ENCODE results near the gene ST6GALNAC6. TPM values are rescaled to one million over a fixed set of nuclear protein-coding genes. Genes with fewer than 3 reads are reported as not detected.
"Not testable (repeated sequence)": the region's sequence is repeated elsewhere in the genome, so short reads cannot be mapped to it uniquely, and the experiment has no call there.

The ST6GALNAC6 gene
- polyA plus RNA-seq, 5 donors, result 37.8 to 62.9 (median 47.2) TPM

DNA sequence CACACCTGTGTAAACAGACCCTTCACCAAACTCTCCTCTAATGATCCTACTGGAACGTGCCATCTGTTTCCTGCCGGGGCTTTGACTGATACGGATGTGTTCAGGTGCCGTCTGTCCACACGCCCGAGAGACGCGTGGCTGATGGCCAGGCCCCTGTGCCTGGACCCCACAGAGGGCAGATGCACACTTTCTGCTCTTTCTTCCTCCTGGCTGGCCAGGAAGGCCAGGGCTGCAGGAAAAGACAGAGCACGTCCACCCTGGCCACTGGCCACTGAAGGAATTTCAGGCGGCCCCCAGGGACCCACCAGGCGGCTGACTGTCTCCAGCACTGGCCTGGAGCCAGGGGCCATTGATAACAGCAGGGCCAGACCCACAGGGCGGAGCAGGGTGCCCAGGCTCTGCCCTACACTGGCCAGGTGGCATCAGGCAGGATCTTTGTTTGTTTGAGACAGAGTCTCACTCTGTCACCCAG lies 41.3 kb downstream of the ST6GALNAC6 start:
- no peak for DNase-seq

DNA sequence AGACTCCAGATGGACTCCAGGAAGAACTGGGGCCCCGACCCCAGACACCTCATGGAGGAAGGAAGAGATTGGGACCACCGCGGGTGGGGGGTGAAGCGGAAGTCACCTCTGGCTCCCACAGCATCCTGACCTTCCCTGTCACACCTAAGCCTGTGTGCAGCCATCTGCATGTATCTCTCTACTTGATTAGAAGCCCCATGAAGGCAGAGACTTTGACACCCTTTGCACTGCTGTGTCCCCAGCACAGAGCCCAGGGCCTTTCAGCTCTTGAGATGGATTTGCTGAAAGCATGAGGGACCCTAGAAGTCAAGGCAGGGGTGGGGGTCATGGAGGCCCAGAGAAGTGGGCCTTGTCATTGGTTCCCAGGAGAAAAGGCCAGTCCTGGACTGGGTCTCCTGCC lies 42.1 kb downstream of the ST6GALNAC6 start:
- no peak for DNase-seq

DNA sequence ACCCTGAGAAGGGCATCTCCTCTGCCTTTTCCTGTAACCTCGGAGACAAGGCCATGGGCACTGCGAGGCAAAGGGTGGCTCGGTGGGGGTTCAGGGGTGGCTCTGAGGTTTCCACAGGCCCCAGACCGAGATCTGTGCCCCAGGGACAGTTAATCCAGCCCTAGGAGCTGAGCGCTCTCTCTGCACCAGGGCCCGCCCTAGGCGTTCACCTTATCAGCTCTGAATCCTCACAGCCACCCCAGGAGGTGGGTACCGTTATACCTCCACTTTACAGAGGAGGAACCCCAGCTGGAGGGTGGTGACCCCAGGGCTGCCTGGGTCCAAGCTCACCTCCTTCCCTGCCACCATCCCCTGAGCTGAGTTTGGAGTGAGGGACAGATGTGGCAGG lies 42.7 kb downstream of the ST6GALNAC6 start:
- DNase-seq, result no peak

- no peak for DNase-seq
Measured at GRCh38 chr9:127856094-127856728, 43.2 kb downstream of the ST6GALNAC6 start.

- DNase-seq, result no peak
Measured at GRCh38 chr9:127855522-127855921, 43.9 kb downstream of the ST6GALNAC6 start.

DNA sequence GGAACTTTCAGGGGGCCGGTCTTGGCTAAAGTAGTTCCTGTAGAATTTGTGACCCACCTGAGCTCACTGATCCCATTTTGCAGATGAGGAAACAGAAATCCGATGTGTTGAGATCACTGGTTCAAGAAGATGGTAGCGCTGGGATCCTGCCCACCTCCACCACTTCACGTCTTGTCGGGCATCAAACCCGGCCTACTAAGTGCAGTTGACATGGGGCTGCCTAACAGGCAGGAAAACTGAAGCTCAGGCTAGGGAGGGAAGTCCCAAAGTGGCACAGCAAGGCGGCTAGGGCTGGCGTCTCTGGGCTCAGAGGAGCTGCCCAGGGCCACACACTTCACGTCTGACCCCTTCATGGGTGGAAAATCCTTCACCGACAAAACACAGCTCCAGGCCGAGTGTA lies 44.4 kb downstream of the ST6GALNAC6 start:
- DNase-seq, result no peak

GRCh38 chr9:127854184-127854806 lies 45.1 kb downstream of the ST6GALNAC6 start, which contains the start of gene ENG:
Gene ENG (minus strand): TSS chr9:127854658. CDS start chr9:127854355, 303 bp downstream.
- peak in 1 of 2 donors; percentile 70 for DNase-seq

GRCh38 chr9:127853312-127854183 lies 45.9 kb downstream of the ST6GALNAC6 start:
- no peak for DNase-seq

DNA sequence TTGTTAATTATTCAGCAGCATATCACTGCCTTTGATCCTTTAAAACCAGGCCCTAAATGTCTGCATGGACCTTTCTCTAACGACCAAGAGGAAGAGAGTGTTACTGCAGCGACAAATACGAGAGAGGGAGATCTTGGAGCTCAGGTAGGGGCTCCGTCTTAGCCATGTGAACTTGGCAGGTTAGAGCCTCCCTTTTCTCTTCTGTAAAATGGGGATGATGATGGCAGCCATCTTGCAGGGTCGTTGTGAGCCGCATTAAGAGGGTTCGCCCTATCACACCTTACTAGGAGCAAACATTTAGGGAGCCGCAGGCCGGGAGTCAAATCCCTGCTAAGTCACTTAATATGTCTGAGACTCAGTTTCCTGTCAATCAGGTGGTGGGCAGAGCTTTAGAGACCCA lies 46.6 kb downstream of the ST6GALNAC6 start:
- no peak for DNase-seq

GRCh38 chr9:127850286-127850830 lies 49.0 kb downstream of the ST6GALNAC6 start:
- no peak for DNase-seq

GRCh38 chr9:127848756-127849504 lies 50.5 kb downstream of the ST6GALNAC6 start:
- no peak for DNase-seq

DNA sequence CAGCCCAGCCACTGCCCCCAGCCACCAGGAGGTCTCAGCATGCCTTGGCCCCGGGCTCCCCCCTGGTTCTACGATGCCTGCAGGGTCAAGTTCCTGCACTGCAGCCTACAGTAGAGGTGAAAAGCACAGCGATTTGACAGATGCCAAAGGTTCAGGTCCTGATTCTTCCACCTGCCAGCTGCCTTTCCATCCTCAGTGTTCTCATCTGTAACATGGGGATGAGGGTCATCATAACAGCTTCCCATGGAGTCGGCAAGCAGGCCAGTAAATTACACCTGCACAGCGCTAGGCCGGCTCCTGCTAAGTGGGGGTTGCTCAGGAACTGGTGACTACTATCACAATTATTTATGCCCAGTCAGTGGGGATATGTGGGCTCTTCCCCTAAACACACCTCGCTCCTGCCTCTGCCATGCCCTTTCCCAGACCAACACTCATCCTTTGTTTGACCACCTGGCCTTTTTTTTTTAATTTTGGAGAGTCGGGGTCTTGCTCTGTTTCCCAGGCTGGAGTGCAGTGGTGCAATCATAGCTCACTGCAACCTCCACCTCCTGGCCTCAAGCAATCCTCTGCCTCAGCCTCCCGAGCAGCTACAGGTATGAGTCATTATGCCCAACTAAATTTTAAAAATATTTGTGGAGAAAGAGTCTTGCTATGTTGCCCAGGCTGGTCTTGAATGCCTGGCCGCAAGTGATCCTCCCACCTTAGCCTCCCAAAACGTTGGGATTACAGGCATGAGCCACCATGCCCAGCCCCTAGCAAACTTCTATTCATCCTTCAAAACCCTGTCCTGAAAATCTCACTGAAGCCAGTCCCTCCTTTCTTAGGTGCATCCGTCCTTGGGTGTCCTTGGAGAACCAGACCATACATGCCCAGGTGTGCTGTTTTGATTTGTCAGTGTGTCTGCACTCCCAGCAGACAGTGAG lies 51.3 kb downstream of the ST6GALNAC6 start:
- DNase-seq, result no peak

DNA sequence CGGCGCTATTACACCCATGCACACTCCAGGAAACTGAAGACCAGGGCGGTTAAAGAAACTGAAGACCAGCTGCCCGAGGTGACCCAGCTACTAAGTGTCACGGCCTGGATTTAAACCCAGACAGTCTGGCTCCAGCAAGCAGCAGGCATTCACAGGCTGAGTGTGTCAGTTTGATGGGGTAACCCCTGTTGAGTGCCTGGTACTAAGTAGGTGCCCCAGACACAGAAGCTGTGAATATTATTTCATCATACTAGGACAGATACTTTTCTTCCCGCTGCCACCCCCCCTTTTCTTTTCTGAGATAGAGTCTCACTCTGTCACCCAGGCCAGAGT lies 52.3 kb downstream of the ST6GALNAC6 start:
- no peak for DNase-seq

- DNase-seq, result no peak
Measured at GRCh38 chr9:127846443-127847177, 52.8 kb downstream of the ST6GALNAC6 start.

- not testable (repeated sequence) for DNase-seq
Measured at GRCh38 chr9:127845619-127846018, 53.8 kb downstream of the ST6GALNAC6 start.

DNA sequence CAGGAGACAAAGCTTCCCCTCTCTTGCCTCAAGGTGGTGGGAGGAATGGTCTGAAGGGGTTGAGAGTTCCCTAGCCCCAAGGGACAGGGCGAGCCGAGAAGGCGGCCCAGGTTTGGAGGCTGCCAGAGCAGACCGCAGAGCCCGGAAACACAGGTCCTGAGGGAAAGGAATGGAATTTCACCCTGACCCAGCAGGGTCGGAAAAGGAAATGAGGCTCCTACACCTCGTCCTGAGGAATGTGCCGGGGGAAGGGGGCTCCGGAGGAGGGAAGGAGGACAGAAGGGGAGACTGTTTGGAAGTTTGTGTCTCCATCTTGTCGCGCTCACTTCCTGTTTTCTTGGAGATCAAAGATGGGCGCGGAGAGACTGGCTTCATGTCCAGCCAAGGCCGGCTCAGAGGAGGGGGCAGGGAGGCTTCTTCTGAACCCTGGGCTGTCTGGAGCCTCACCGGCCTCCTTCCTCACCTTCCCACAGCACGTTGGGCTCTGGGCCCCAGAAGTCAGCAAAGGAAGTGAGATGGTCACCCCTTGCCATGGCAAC lies 54.5 kb downstream of the ST6GALNAC6 start:
- no peak for DNase-seq

DNA sequence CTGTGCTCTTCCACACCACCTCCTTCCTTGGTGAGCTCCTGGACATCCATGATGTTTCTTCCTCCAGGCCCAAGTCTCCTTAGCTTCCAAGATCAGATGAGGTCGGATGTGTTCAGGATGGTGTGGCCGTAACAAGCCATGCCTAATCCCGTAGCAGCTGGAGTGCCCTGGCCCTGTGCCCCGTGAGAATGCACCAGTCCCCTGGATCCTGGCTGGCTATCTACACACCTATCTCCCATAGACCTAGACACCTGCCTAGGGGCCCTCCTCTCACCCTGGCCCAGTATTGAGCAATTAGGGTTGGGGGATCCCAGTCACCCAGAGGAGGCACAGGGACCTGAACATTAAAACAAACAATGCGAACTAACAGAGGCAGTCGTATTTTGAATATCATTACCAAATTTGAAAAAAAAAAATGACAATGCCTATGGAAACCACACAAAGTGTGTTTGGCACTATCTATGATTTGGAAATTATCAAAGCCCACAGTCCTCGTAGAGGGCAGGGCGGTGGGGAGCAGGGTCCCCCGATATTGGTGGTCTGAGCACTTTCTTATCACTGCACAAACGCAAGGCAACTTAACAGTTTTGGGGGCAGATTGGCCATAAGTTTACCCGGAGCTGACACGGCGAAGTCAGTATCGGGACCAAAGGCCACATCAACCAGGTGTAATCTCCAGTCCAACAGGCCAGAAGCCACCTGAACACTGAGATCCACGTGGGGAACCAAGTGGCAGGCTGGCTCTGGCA lies 58.1 kb downstream of the ST6GALNAC6 start:
- no peak for DNase-seq

DNA sequence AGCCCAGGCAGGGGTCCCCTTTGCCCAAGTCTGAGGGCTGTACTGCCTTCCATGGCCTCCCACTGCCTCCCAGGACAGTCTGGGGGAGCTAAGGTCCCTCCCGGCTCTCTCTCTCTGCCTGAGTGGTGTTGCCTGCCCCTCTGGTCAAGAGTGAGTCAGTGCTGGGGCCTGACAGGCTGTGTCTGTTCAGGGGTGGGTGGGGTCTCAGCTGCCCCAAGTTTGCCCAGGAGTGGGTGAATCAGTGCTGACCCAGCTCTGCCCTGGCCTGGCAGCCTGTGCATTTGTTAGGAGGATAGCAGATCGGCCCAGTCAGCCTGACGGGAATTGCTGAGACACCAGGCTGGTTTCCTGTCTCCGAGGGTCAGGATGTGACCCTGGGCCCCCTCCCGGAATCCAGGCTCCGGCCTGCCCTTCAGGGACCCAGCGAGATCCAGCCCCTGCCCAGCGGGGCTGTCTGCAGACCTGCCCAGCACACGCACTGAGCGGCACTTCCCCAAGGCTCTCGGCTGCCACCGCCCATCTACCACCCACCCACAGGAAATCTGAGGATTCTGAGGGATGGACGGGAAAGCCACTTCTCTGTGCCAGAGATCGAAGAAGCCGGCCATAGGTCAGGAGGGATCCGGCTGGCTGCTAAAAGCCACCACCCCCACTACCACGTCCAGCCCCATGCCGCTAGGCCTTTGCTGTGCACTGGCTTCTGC lies 60.9 kb downstream of the ST6GALNAC6 start:
- no peak for DNase-seq

Data from right lung (tissue), 5 donors.